ENCODE results near the gene SCO2. TPM values are rescaled to one million over a fixed set of nuclear protein-coding genes. Genes with fewer than 3 reads are reported as not detected.
A peak's percentile ranks its signal among the peaks of the same experiment; 100 is the strongest.

The SCO2 gene
- total and polyA plus RNA-seq, 2 of the 13 experiments (the other 11 are each of a cell fraction or from before 2014, with no cell fraction given), result 0.32 to 3.7 TPM

DNA sequence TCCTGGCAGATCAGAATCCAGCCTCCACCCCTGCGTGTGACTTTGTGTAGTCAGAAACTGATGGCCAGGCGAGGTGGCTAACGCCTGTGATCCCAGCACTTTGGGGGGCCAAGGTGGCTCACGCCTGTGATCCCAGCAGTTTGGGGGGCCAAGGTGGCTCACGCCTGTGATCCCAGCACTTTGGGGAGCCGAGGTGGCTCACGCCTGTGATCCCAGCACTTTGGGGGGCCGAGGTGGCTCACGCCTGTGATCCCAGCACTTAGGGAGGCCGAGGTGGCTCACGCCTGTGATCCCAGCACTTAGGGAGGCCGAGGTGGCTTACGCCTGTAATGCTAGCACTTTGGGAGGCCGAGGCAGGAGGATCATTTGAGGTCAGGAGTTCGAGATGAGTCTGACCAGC lies 12.2 kb downstream of the SCO2 start (continued):
- TF ChIP-seq ARHGAP35 (CRISPR knock-in tag; IDR thresholded peaks at IDR 0.05; ENCODE audit: borderline replicate concordance) (no peak), ZNF264 (CRISPR knock-in tag; IDR thresholded peaks at IDR 0.05) (no peak), NCOA5 (CRISPR knock-in tag; IDR thresholded peaks at IDR 0.05) (no peak), REPIN1 (CRISPR knock-in tag; IDR thresholded peaks at IDR 0.05; ENCODE audit: borderline replicate concordance, low read depth) (no peak), NCOA1 (CRISPR knock-in tag; IDR thresholded peaks at IDR 0.05) (no peak), POLR2G (IDR thresholded peaks at IDR 0.05; ENCODE audit: low read depth, low read length) (no peak), RXRB (CRISPR knock-in tag; IDR thresholded peaks at IDR 0.05; ENCODE audit: borderline replicate concordance) (no peak), KLF12 (CRISPR knock-in tag; IDR thresholded peaks at IDR 0.05; ENCODE audit: borderline replicate concordance) (no peak), ZNF556 (CRISPR knock-in tag; IDR thresholded peaks at IDR 0.05; ENCODE audit: borderline replicate concordance) (no peak), ZNF121 (CRISPR knock-in tag; IDR thresholded peaks at IDR 0.05) (no peak), BORCS8-MEF2B (CRISPR knock-in tag; IDR thresholded peaks at IDR 0.05) (no peak)

DNA sequence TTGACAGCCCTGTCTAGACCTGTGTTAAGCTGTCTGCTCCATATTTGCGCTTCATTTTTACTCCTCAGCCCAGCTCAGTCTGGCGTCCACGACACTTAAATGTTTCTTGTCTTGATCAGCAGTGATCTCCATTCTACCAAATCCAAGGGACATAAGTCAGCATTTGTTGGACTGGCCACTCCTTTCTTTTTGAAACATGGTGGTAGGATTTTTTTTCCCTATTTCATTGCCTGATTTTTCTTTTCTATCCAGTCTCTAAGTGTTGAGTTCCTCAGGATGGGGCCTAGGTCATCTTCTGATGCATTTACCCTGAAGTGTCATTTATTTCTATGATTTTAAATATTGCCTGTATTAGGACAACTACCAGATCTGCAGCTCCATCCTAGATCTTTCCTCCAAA lies 16.5 kb downstream of the SCO2 start:
- ChIA-PET POLR2A (interaction anchor here (1.2 to 3.9 kb wide), 3 partner anchors 17 to 23 kb away, joined by 4 to 97 read pairs (median 12); partner anchors contain the start of genes SCO2 and TYMP), CTCF (ENCODE audit: low intra/inter-chr PET ratio, low total read pairs) (no interaction called here)
- BruUV-seq (replicated peaks), result TSS peak; percentile 81
- 3% methylated on average over 3 of the region's 3 CpGs for WGBS (ENCODE audit: low lambda C conversion rate)
- H2AFZ ChIP-seq (ENCODE audit: low read length), result no peak overlapping the region
- ATAC-seq (no peak), DNase-seq (ENCODE audit: low spot score) (no peak), FAIRE-seq (no peak)
- H3K79me2 ChIP-seq (ENCODE audit: insufficient read depth, low read length), result peaks cover 50% of the 10 kb centered on the region
- no peaks in the 10 kb centered on the region; a peak in 1 of 5 replicates for H3K27me3 ChIP-seq (ENCODE audit: control insufficient read depth in 1 of 2, insufficient read depth in 2 of 2, low read length in 2 of 2)
- H3K4me2 ChIP-seq (ENCODE audit: low read depth, low read length), result peak overlapping the region; percentile 92
- peaks cover 2 to 12% of the 10 kb centered on the region in 2 experiments; a peak in 1 of 5 replicates for H3K36me3 ChIP-seq (replicated peaks in 1 of 2; ENCODE audit: control insufficient read depth in 1 of 2, insufficient read depth in 2 of 2, low read length in 2 of 2)
- peak overlapping the region; percentile 88 to 99 (median 91) for H3K4me3 ChIP-seq (replicated peaks in 1 of 3; ENCODE audit: insufficient read depth in 1 of 3, low read depth in 2 of 3, low read length in 3 of 3)
- in situ Hi-C loops (cut with HindIII; ENCODE audit: extremely low pct_ligation_motif_present, low pct_unique_long_range_greater_than_20kb), result no loop called here
- peaks cover 19% of the 10 kb centered on the region for H3K4me1 ChIP-seq (ENCODE audit: insufficient read depth, low read length)
- H4K20me1 ChIP-seq (ENCODE audit: insufficient read depth, low read length), result no peaks in the 10 kb centered on the region
- H3K9me3 ChIP-seq (ENCODE audit: low read length), result no peaks in the 10 kb centered on the region
- peak overlapping the region; percentile 83 for H3K9ac ChIP-seq (ENCODE audit: insufficient read depth, low read depth, low read length)
- intact Hi-C loops (cut with micrococcal nuclease; ENCODE audit: unreplicated experiment), result loop anchor here (1.0 kb wide), 1 partner anchor 16 kb away; the partner anchor contains the start of gene SCO2
- H3K27ac ChIP-seq (ENCODE audit: extremely low read length, insufficient read depth, low read length), result peak overlapping the region; percentile 87
- TF ChIP-seq, protein P1, sequence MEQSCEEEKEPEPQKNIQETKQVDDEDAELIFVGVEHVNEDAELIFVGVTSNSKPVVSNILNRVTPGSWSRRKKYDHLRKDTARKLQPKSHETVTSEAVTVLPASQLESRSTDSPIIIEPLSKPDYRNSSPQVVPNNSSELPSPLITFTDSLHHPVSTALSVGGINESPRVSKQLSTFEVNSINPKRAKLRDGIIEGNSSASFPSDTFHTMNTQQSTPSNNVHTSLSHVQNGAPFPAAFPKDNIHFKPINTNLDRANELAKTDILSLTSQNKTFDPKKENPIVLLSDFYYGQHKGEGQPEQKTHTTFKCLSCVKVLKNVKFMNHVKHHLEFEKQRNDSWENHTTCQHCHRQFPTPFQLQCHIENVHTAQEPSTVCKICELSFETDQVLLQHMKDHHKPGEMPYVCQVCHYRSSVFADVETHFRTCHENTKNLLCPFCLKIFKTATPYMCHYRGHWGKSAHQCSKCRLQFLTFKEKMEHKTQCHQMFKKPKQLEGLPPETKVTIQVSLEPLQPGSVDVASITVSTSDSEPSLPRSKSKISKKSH (CRISPR knock-in tag; IDR thresholded peaks at IDR 0.05; ENCODE audit: borderline replicate concordance), result no peak
- TF ChIP-seq, protein P2, sequence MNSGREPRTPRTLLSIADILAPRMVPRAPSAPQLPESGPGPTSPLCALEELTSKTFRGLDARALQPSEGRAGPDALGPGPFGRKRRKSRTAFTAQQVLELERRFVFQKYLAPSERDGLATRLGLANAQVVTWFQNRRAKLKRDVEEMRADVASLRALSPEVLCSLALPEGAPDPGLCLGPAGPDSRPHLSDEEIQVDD (CRISPR knock-in tag; IDR thresholded peaks at IDR 0.05; ENCODE audit: borderline replicate concordance), result no peak
- TF ChIP-seq, protein P3, sequence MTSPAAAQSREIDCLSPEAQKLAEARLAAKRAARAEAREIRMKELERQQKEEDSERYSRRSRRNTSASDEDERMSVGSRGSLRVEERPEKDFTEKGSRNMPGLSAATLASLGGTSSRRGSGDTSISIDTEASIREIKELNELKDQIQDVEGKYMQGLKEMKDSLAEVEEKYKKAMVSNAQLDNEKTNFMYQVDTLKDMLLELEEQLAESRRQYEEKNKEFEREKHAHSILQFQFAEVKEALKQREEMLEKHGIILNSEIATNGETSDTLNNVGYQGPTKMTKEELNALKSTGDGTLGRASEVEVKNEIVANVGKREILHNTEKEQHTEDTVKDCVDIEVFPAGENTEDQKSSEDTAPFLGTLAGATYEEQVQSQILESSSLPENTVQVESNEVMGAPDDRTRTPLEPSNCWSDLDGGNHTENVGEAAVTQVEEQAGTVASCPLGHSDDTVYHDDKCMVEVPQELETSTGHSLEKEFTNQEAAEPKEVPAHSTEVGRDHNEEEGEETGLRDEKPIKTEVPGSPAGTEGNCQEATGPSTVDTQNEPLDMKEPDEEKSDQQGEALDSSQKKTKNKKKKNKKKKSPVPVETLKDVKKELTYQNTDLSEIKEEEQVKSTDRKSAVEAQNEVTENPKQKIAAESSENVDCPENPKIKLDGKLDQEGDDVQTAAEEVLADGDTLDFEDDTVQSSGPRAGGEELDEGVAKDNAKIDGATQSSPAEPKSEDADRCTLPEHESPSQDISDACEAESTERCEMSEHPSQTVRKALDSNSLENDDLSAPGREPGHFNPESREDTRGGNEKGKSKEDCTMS (CRISPR knock-in tag; conservative IDR thresholded peaks at IDR 0.05), result no peak

Measured in HepG2 (cell line).